A673 (cell line): ENCODE measurements around the gene IFIT3. TPM values are rescaled to one million over a fixed set of nuclear protein-coding genes. Genes with fewer than 3 reads are reported as not detected.
"Not testable (repeated sequence)": the region's sequence is repeated elsewhere in the genome, so short reads cannot be mapped to it uniquely, and the experiment has no call there.

Experiments
- BruUV-seq: library from RNA; stranded (reverse); fragments of 400-500 nt; replicated peaks from 2 replicates; lab custom pipeline; 2021; lab: Mats Ljungman, UMichigan
- CTCF ChIA-PET: fragments of 300-600 bp; sonication (Branson Sonifier 250); formaldehyde crosslinking; loops from one replicate; lab custom pipeline; 2022; ENCODE audit warnings: antibody characterized with exemption; lab: Charles Lee
- POLR2A ChIA-PET: fragments of 300-600 bp; sonication (Branson Sonifier 250); formaldehyde crosslinking; loops from one replicate; lab custom pipeline; 2022; ENCODE audit warnings: antibody characterized with exemption; ENCODE audit not compliant: low non-redundant PET; lab: Charles Lee
- DNase-seq: peaks from one replicate; pipeline ENCODE4 v3.0.0-alpha.2; 2015; ENCODE audit warnings: low spot score
- H3K27ac ChIP-seq: fragments of 200-600 bp; sonication (generic); 2 replicates; pipeline ENCODE4 v1.5.1; 2016; ENCODE audit warnings: mixed run types, low read depth, mild to moderate bottlenecking, mixed read lengths, antibody characterized with exemption, low read length; ENCODE audit not compliant: poor library complexity, severe bottlenecking
- H3K27me3 ChIP-seq: fragments of 200-600 bp; sonication (generic); replicated peaks from 2 replicates; pipeline ENCODE4 v1.6.1; 2017; ENCODE audit warnings: mixed run types, low read depth, mild to moderate bottlenecking, mixed read lengths, antibody characterized with exemption, low read length; ENCODE audit not compliant: insufficient read depth, poor library complexity
- H3K36me3 ChIP-seq: fragments of 200-600 bp; sonication (generic); 2 replicates; pipeline ENCODE4 v1.6.1; 2016; ENCODE audit warnings: mixed run types, mild to moderate bottlenecking, mixed read lengths, antibody characterized with exemption, low read length; ENCODE audit not compliant: insufficient read depth, poor library complexity, severe bottlenecking
- H3K4me1 ChIP-seq: fragments of 200-600 bp; sonication (generic); 2 replicates; pipeline ENCODE4 v1.6.1; 2017; ENCODE audit warnings: mixed run types, mild to moderate bottlenecking, mixed read lengths, antibody characterized with exemption, low read length; ENCODE audit not compliant: insufficient read depth, poor library complexity, severe bottlenecking
- H3K4me3 ChIP-seq: fragments of 200-600 bp; sonication (generic); 2 replicates; pipeline ENCODE4 v1.5.1; 2016; ENCODE audit warnings: low read depth, mixed run types, mild to moderate bottlenecking, mixed read lengths, low read length; ENCODE audit not compliant: poor library complexity, severe bottlenecking
- H3K9me3 ChIP-seq: fragments of 200-600 bp; sonication (generic); 2 replicates; pipeline ENCODE4 v1.6.1; 2016; ENCODE audit warnings: mixed run types, low read depth, mild to moderate bottlenecking, mixed read lengths, antibody characterized with exemption, low read length; ENCODE audit not compliant: poor library complexity, severe bottlenecking
- EZH2 ChIP-seq: fragments of 200-600 bp; sonication (generic); IDR thresholded peaks from 2 replicates; pipeline ENCODE4 v1.6.1; 2017; ENCODE audit warnings: borderline replicate concordance, low read depth, mild to moderate bottlenecking, mixed read lengths, antibody characterized with exemption, low read length; ENCODE audit not compliant: poor library complexity, severe bottlenecking
- intact Hi-C: fragments of 100-400 bp; cut with micrococcal nuclease; formaldehyde crosslinking; loops from one replicate; pipeline ENCODE4 v1.10.0; 2022; ENCODE audit not compliant: unreplicated experiment
- total RNA-seq: library from RNA; stranded (reverse); gene quantifications from 2 replicates; pipeline ENCODE4 v1.2.3, GENCODE V29; 2021
- TF ChIP-seq, protein P1 (sequence below): fragments of 300-800, 200-600 bp; sonication (generic); conservative IDR thresholded peaks from 2 replicates; pipeline ENCODE4 v1.5.1; 2017; ENCODE audit warnings: low read depth, mild to moderate bottlenecking, antibody characterized with exemption, low read length, moderate library complexity, mixed read lengths

IFIT3 gene
- total RNA-seq, 1 experiment from 2014 or later, result 6.7 TPM

- H3K36me3 ChIP-seq, result no peaks in the 10 kb centered on the region
- no peaks in the 10 kb centered on the region for H3K9me3 ChIP-seq
- intact Hi-C loops, result no loop called here
- ChIA-PET CTCF (interaction anchor here (0.6 kb wide), 1 partner anchor 32 kb away, joined by 5 read pairs; no protein-coding TSS in a partner anchor), POLR2A (no interaction called here)
- DNase-seq, result no peak
- H3K27me3 ChIP-seq, result no peaks in the 10 kb centered on the region
- BruUV-seq, result no TSS peak
- no peak overlapping the region for H3K4me3 ChIP-seq
- no peaks in the 10 kb centered on the region for H3K4me1 ChIP-seq
- H3K27ac ChIP-seq, result no peak overlapping the region
- no peak for TF ChIP-seq EZH2
- TF ChIP-seq, protein P1, sequence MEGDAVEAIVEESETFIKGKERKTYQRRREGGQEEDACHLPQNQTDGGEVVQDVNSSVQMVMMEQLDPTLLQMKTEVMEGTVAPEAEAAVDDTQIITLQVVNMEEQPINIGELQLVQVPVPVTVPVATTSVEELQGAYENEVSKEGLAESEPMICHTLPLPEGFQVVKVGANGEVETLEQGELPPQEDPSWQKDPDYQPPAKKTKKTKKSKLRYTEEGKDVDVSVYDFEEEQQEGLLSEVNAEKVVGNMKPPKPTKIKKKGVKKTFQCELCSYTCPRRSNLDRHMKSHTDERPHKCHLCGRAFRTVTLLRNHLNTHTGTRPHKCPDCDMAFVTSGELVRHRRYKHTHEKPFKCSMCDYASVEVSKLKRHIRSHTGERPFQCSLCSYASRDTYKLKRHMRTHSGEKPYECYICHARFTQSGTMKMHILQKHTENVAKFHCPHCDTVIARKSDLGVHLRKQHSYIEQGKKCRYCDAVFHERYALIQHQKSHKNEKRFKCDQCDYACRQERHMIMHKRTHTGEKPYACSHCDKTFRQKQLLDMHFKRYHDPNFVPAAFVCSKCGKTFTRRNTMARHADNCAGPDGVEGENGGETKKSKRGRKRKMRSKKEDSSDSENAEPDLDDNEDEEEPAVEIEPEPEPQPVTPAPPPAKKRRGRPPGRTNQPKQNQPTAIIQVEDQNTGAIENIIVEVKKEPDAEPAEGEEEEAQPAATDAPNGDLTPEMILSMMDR, result no peak
Observed at GRCh38 chr10:89314676-89315075, 13.1 kb upstream of the IFIT3 start.

DNA sequence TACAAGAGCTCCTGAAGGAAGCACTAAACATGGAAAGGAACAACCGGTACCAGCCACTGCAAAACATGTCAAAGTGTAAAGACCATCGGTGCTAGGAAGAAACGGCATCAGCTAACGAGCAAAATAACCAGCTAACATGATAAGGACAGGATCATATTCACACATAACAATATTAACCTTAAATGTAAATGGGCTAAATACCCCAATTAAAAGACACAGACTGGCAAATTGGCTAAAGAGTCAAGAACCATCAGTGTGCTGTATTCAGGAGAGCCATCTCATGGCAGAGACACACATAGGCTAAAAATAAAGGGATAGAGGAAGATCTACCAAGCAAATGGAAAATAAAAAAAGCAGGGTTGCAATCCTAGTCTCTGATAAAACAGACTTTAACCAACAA, 9.8 kb upstream of the IFIT3 start:
- DNase-seq, CTCF ChIA-PET, intact Hi-C loops, H3K4me1 ChIP-seq, POLR2A ChIA-PET, H3K36me3 ChIP-seq, BruUV-seq, H3K27me3 ChIP-seq, H3K27ac ChIP-seq, H3K9me3 ChIP-seq, H3K4me3 ChIP-seq: not testable (repeated sequence)

GRCh38 chr10:89325081-89325480, 2.7 kb upstream of the IFIT3 start:
- H3K36me3 ChIP-seq, intact Hi-C loops, H3K4me3 ChIP-seq, DNase-seq, CTCF ChIA-PET, H3K27me3 ChIP-seq, H3K27ac ChIP-seq, H3K9me3 ChIP-seq, POLR2A ChIA-PET, BruUV-seq: not testable (repeated sequence)
- peaks cover 14% of the 10 kb centered on the region for H3K4me1 ChIP-seq

DNA sequence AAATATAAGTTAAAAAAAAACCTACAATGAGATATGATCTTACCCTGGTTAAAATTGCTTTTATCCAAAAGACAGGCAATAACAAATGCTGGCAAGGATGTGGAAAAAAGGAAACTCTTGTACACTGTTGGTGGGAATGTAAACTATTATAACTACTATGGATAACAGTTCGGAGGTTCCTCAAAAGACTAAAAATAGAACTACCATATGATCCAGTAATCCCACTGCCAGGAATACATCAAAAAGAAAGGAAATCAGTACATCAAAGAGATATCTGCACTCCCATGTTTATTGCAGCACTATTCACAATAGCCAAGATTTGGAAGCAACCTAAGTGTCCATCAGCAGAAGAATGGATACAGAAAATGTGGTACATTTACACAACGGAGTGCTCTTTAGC, 1.9 kb upstream of the IFIT3 start:
- H3K9me3 ChIP-seq, H3K4me3 ChIP-seq, intact Hi-C loops, DNase-seq, POLR2A ChIA-PET, CTCF ChIA-PET, H3K27me3 ChIP-seq, H3K27ac ChIP-seq, H3K36me3 ChIP-seq, BruUV-seq: not testable (repeated sequence)
- H3K4me1 ChIP-seq, result peaks cover 14% of the 10 kb centered on the region

DNA sequence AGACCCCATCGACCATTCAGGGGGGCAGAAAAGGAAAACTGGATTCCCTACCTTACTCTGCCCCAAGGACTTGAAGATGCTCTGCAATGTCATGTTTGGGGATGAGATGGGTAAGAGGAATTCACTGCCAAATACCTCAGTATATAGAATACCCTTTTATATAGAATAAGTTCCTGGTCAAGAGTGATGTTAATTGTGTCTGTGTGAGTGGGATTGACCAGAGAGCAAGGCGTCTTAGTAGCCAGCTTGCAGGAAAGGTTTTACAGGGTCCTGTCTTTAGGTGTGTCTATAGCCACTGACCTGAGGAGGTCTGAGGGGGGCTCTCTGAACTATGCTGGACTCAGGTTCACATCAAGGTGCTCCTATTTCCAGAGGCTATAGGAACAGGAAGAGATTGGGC, 1.4 kb downstream of the IFIT3 start:
- ChIA-PET POLR2A (no interaction called here), CTCF (no interaction called here)
- no peak overlapping the region for H3K27ac ChIP-seq
- TF ChIP-seq EZH2, result no peak
- TF ChIP-seq, protein P1, result no peak
- no peak overlapping the region for H3K4me3 ChIP-seq
- H3K9me3 ChIP-seq, result no peaks in the 10 kb centered on the region
- H3K36me3 ChIP-seq, result no peaks in the 10 kb centered on the region
- H3K27me3 ChIP-seq, result no peaks in the 10 kb centered on the region
- intact Hi-C loops, result no loop called here
- H3K4me1 ChIP-seq, result peaks cover 33% of the 10 kb centered on the region
- no TSS peak for BruUV-seq
- DNase-seq, result no peak

GRCh38 chr10:89330014-89330413, 2.2 kb downstream of the IFIT3 start:
- H3K27me3 ChIP-seq, POLR2A ChIA-PET, BruUV-seq, H3K36me3 ChIP-seq, intact Hi-C loops, H3K27ac ChIP-seq, H3K9me3 ChIP-seq, H3K4me3 ChIP-seq, DNase-seq, CTCF ChIA-PET: not testable (repeated sequence)
- H3K4me1 ChIP-seq, result peaks cover 34% of the 10 kb centered on the region
